NOMO-1 (cell line): ENCODE results near the gene FAM193B.
A peak's percentile ranks its signal among the peaks of the same experiment; 100 is the strongest.

Experiments used
- DNase-seq, 2 experiments: peaks; one replicate each; lab custom pipeline; 2025; ENCODE audit not compliant: unreplicated experiment in 2 of 2; lab: John Stamatoyannopoulos, UW

The FAM193B gene

DNA sequence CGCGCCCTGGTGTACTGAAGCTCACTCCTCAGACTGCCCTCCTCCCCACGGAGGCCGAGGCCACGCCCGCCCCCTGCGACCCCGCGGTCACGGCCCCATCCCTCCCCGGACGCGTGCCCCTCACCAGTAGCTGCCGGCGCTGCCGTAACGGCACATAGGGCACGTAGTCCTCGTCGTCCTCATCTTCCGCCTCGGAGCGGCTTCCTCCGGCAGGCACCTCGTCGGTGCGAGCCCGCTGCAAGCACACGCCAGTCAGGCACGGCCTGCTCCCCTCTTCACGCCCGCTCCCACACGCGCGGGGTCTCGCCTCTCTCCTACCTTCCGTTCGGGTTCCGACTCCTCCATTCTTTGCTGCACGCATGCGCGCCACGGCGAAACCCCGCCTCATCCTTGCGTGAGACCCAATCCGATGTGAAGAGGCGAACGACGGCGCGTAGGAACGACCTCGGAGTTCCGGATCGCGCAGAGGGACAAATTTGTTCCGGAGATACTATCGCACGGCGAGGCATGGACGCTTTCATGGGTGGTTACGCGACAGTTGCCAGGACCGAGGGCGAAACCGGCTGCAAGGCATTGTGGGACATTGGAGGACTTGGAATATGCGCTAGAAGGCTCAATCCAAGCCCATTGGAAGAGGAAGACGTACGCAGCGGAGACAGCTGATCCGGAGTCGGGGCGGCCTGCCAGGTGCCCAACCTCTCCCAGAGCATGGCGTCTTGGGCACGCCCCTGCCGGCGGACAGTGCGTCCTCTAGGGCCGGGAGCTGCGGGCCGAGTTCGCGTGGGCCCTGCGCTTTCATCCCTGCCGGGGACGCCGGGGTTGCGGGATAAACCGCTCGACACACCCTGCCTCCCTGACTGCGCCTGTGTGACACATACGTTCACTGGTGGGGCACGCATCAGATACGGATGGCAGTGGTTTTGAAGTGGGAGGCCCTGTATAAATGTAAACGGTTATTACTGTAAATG lies 37.5 kb downstream of the FAM193B start, which contains the start of gene DDX41:
Gene DDX41, minus strand, starts transcription at position 361 of the 968 bp plus-strand sequence. Its CDS starts 16 bp downstream, at position 345.
- peak; percentile 96 to 99 for DNase-seq

DNA sequence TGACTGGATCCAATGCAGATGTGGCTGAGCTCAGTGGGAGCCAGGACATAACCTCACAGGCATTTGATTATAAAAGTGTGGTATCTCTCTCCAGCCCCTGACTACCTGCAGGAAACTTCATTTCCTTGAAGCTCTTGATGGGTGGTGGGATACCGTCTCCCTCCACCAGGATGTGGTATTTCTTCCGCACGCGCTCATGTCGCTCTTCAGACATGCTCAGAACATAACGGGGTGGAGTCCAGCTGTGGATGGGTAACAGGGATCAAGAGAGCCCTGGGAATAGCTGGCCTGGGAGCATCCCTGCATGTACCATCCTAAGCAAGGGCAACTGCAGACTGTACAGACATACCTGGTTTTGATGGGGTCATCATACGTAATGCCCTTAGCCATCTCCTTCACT lies 38.8 kb downstream of the FAM193B start:
- no peak for DNase-seq

DNA sequence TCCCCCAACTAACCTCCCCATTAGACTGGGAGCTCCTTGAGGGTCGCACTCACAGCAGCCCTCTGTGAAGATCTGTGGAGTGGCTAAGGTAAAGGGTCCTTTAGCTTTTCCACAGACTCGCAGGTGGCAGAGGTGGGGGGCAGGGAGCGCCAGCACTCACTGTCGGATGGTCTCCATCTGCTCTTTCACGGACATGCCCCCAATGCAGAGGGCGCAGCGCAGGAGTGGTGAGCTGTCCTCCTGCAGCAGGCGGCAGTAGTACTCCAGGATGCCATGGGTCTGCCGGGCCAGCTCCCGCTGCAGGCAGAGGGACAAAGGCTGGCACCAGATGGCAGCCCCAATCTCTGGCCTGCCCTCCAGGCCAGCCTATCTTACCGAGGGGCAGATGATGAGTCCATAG lies 39.8 kb downstream of the FAM193B start:
- DNase-seq: no peak

DNA sequence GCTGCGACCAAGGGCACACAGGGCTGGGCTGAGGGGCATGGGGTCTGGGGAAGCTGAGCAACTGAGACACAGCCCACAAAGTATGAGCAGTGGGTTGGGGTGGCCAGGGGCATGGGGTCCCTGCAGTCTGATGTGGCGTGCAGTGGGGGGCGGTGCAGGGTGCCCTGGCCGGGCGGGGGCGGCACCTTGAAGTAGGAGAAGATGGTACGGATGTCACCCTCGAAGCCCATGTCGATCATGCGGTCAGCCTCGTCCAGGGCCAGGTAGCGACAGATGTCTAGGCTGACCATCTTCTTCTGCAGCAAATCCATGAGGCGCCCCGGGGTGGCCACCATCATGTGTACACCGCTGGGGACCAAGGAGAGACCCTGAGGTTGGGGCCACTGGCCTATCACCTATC lies 40.9 kb downstream of the FAM193B start:
- no peak for DNase-seq

DNA sequence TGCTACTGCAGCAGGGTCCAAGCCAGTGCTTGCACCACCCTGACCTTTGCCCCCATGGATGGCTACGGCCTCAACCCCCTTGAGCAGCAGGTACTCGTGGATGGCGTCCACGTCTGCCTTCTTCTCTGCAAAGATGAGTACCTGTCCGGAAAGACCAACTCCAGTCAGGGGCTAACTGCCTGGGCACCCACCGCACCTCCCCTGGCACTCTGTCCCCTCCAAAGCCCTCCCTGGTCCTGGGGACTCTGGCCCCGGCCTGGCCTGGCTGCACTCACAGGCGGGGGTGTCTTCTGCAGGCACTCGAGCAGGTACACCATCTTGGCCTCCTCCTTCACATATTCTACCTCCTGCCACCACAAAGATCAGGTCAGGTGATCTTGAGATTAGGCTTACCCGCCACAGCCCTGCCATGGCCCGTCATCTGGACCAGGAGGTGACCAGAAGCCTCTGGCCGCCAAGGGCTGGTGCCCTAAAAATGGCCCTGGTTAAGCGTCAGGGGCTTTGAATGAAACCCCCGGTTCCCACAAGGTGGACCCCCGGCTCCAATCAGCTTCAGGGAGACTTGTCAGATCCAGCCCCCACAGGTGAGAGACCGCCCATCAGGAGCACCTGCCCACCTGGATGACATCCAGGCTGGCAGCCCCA lies 41.5 kb downstream of the FAM193B start:
- DNase-seq: no peak

DNA sequence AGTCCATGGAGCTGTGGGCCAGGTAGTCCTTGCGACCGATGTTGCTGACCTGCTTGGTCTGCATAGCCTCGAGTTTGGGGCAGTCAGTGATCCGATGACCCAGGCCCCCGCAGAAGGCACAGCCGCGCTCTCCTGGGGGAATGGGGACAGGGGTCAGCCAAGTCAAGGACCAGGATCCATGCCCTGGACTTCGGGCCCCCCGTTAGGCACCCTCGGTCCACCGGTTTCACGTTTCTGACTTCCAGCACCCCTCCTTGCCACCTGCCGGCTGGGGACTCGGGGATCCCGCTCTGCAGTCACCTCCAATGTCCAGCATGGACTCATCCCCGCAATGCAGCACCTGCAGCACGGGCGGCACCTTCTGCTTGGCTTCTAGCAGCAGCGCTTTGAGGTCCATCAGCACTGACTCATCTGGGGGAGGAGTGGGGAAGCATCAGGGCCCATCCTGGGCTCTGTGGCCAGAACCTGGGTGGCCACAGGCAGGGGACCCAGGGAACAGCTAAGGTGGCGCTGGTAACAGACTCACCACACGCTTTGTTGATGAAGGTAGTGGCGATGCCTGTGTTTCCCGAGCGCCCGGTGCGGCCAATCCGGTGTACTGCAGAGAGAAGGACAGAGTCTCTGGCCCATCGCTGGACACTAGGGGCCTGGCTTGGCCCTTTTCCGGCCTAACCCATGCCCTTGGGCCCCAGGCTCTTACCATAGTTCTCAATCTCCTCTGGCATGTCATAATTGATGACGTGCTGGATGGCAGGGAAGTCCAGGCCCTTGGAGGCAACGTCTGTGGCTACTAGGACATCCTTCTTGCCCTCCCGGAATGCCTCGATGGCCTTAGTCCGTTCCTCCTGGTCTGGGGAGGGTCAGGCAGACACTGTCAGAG lies 42.3 kb downstream of the FAM193B start:
- no peak for DNase-seq

DNA sequence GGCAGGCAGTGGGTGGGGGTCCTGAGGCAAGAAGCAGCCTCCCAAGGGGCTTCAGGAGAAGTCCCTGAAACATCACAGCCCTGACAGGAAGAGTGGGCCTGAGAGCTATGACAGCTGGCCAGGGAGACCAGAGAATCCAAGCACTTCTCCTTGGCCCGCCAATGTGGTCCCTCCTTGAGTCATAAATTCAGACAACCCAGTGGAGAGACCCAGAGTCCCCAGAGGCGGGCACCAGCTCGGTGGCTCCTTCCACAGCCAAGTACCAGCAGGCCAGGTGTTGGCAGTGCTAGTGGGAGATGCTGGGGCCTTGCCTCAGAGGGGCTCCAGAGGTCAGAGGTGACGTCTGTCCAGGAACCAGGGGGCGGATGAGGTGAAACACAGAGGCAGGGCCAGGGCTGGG lies 43.2 kb downstream of the FAM193B start:
- DNase-seq: no peak

DNA sequence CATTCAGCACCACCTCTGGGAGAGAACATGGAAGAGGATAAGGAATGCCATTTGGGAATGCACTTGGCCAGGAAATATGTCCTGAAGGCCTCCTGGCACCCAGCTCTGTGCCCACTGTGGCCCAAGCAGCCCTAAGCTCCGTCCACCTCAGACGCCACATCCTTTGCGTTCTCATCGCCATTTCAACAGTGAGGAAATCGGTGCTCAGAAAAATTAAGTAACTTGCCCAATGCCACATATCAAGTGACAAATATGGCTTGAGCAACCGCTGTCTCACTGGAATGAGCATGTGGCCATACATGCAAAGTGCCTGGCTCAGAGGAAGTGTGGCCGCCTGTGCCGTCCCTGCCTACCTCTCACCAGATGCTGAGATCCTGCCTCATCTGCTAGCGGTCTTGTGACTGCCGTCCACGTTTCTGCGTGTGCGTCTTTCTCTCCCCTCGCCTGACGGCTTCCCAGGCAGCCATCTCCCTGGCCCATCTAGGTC lies 43.8 kb downstream of the FAM193B start:
- peak; percentile 94 to 99 for DNase-seq

DNA sequence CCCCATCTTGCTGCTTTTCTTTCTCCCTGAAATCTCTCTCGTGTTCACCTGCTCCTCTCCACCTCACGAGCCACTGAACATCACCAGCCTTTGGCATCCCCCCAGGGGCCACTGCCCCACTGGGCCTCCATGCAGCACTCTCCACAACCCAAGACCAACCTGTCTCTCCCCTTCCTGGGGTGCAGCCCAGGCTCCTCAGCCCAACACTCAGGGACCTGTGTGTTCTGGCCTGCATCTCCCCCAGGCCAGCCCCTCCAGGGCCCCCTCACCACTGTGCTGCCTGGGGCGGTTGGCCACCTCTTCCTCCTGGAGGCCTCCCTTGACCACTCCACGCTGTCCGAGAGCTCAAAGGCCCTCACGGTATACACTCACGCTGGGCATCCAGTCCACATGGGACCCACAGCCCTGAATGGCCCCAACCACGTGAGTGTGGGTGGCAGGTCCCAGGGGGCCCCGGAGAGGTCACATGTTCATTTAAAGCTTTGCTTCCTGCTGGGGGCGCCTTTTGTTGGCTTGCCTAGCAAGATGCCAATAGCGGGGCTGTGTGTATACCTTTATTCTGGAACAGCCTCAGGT lies 44.3 kb downstream of the FAM193B start:
- DNase-seq: peak in 1 of 2 experiments; percentile 17

DNA sequence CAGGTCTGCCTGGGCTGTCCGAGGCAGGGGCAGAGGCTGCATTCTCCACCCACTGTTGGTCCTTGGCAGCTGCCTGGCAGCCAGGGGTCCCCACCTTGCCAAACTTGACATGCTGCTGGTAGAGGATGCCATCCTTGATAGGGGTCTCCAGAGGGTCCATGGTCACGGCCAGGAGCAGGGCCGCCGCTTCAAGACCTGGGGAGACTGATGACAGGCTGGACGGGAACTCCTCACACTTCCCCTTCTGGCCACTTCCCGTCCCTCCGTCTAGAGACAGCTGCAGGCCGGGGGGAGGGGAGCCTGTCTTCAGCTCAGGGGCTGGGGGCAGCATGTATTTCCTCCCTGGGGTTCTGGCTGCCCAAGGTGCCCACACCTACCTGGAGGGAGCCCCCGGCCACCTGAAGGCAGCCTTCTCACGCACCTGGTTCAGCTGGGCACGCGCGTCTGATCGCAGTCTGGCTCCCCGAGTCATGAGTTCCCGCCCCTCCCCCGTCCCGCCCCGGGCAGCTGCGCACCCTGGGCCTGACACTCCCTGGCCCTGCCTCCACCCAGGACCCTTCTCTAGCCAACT lies 44.9 kb downstream of the FAM193B start, which contains the start of gene DOK3:
Gene DOK3, minus strand, starts transcription at position 446 of the 571 bp plus-strand sequence. Its CDS starts 286 bp downstream, at position 160.
- peak; percentile 38 to 56 for DNase-seq

DNA sequence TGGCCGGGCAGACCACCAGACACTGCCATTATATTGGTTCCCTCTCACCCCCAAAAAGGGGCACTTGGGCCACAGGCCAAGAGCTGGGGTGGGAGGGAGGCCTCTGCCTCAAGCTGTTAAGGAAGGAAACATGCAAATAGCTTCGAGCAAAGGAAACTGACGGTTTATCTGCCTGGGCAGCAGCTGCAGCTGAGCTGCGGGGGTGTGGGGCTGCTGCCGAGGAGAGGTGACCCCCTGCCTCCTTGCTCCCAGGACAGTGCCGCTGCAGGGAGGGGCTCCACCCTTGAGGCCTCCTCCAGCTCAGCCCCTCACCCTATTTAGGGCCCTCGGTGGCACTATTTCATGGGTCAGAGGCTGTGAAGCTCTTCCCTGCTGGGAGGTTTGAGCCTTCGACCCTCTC lies 45.5 kb downstream of the FAM193B start:
- DNase-seq: peak; percentile 27 to 34

DNA sequence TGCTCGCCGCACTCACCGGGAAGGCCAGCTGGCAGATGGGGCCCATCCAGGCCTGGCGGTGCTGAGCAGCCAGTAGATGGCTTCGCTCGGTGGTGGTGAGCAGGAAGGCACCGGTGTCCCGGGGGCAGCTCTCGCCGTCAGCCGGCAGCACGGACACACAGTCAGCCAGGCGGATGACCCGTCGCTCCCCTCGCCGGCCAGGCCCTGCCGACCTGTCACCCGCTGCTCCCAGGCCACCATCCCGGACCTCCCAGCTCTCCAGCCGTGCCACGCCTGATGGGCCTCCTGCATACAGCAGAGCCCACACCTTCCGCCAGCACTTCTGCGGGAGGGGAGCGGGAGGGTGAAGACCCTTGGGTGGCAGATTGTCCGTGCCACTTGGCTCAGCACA lies 46.1 kb downstream of the FAM193B start:
- DNase-seq: no peak

DNA sequence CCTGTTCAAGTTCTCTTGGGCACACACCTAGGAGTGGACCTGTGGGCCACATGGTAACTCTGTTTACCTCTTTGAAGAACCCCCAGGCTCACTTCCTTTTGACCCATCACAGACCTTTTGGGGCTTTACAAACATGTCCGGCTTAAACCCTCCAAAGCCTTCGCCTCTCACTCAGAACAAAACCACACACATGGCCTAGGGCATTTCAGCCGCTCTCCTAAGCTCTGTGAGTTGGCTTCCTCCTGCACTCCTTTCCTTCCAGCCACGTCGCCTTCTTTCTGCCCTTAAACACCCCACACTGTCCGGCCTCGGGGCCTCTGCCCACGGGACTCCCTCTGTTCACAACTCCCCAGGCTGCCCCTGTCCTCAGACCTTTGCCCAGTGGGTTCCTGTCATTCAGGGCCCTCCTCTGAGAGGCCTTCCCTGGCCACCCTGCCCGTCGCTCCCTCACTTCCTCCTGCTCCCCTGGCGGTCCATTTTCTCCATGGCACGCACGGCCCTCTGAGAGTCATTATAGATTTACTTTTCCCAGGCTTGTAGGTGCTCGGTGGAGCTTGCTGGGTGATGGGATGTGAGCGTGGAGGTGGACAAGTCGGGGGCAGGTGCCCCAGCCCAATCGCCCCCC lies 46.7 kb downstream of the FAM193B start:
- DNase-seq: peak; percentile 25 to 55

DNA sequence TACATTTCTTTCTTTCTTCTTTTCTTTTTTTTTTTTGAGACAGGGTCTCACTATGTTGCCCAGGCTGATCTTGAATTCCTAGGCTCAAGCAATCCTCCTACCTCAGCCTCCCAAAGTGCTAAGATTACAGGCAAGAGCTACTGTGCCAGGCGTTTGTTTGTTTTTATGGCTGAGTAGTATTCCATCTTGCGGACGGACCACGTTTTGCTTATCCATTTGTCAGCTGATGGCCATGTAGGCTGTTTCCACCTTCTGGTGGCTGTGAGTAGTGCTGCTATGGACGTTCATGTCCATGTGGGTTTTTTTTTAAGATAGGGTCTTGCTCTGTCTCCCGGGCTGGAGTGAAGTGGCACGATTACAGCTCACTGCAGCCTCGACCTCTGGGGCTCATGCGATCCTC lies 47.2 kb downstream of the FAM193B start:
- DNase-seq: peak in 1 of 2 experiments; percentile 16

DNA sequence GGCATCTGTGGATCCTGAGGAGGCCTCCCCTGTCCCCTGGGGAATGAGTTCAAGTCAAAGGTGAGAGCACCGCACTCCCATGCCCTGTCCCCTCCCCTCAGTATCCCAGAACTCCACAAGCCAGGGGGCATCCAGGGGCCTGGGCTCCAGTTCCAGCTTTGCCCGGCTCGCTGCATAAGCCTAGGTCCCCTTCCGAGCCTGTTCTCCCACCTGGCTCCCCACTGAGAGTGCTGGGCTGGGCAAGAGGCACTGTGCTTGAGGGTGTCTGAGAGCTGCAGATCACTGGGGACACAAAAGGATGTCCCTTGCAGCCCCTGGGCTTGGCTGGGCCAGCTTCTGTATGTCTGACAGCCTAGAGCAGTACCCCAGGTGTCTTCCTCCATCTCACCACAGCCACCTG lies 49.3 kb downstream of the FAM193B start:
- no peak for DNase-seq

DNA sequence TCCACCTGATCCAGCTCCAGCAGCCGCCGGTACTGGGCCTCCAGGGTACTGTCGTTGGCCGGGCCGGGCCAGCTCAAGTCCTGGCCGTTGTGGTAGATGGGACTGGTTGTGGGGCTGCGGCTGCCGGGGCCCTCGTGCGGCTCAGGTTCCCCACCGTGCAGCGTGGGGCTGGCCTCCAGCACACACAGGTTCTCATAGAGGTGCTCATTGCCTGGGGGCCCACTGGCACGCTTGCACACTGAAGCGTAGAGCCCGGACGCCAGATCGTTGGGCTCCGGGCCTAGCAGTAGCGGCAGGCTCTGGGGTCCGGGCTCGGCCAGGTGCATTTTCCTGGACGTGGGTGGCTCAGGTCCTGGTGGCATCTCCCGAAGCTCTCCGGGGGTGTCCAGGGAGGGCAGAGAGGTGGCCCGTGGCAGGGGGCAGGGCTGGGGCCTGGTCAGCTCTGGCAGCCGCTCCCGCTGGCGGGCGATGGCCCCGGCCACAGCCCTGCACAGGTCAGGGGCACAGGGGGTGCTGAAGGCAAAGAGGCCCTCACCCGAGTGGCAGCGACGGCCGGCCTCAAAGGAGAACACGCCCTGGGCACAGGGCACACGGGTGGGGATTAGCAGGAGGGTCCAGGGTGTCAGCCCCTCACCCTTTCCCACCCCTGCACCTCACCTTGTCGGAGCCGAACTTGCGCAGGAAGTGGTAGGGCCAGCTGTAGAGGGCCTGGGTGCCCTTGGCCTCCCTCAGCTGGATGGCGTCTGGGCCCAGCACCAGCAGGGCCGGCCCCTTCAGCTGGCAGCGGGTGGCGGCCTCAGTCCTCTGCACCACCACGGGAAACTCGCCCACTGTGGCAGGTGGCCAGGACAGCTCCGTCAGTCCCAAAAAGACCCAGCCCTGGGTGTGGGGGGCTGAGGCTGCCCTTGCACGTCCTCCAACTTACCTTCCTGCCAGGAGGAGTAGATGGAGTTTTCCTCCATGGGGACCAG lies 50.0 kb downstream of the FAM193B start:
- DNase-seq: no peak

DNA sequence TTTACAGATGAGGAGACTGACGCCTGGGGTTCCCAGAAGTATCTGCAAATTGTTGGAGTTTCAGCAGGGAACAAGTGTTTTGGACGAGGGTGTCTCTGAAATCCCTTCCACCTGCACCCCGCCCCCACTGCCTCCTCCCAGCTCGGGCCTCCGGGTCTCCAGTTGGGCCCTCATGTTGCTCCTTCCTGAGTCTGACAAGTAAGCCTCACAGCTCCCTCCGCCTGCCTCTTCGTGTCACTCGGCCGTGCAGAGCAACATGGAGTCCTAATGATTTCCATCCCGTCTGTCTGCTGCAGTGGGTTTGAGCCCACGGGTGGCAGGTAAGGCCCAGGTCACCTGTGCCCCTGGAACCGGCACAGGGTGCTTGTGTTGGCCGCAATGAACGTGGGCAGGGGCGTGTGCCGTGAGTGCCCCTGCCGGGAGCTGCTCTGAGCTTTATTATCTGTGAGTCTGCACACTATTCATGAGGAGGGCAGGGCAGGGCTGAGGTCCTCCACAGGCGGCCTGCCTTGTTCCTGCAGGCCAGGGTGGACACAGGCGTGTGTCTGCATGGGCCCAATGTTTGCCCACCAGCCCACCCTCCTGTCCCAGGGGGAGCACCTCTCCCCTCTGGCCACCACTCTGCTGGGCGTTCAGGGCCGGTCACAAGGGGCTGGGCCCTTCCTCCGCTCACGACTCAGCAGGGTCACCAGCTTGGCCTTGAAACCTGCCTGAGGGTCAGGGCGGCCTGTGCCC lies 50.8 kb downstream of the FAM193B start:
- no peak for DNase-seq

DNA sequence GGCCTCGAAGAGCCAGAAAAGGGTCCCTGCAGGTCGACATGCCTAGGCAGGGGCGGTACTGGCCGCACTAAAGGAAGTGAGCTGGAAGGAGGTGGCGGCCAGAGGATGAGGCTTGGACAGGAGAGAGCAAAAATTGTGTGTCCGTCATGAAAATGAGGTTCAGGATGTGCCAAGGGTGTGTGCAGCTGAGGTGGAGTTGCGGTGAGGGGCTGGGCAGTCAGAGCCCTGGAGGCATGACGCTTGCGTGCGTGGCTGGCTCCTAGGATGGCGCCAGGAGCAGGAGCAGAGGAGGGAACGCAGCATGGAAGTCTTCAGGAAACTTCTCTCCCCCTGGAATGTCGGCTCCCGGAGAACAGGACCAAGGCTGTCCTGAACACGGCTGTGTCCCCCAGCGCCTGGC lies 51.5 kb downstream of the FAM193B start:
- no peak for DNase-seq
